Measurements from ENCODE around the gene BNIP2. TPM values are rescaled to one million over a fixed set of nuclear protein-coding genes. Genes with fewer than 3 reads are reported as not detected.

Gene BNIP2
- total RNA-seq, 1 experiment from 2014 or later, result 58.1 TPM

DNA sequence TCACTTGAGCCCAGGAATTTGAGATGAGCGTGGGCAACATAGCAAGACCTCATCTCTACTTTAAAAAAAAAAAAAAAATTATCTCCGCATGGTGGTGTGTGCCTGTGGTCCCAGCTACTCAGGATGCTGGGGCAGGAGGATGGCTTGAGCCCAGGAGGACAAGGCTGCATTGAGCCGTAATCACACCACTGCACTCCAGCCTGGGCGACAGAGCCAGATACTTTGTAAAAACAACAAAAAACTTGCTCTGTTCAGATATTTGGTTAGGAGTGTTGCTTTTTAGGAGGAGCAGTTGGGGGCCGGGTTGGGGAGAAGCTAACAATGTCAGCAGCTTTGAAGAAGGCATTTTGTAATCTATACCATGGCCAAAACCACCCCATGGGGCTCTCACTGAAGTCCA lies 73.5 kb downstream of the BNIP2 start:
- intact Hi-C loops (cut with micrococcal nuclease; ENCODE audit: unreplicated experiment), result no loop called here

DNA sequence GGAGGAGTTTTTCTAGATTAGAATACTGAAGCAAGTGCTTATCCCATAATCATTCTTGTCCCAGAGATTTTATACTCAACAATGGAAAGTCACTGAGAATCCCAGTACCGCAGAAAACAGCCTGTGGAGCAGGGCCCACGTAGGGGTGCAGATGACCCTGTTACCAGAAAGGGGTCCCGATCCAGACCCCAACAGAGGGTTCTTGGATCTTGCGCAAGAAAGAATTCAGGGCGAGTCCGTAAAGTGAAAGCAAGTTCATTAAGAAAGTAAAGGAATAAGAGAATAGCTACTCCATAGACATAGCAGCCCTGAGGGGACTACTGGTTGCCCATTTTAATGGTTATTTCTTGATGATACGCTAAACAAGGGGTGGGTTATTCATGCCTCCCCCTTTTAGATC lies 75.0 kb downstream of the BNIP2 start:
- no peaks in the 10 kb centered on the region for H3K4me1 ChIP-seq (ENCODE audit: insufficient read depth, low read length, poor library complexity, severe bottlenecking)
- H3K27ac ChIP-seq (ENCODE audit: low read depth, low read length, poor library complexity, severe bottlenecking), result no peak overlapping the region
- TF ChIP-seq EZH2 (IDR thresholded peaks at IDR 0.05; ENCODE audit: borderline replicate concordance, low read depth, low read length, poor library complexity, severe bottlenecking), result no peak
- TF ChIP-seq, protein P1, sequence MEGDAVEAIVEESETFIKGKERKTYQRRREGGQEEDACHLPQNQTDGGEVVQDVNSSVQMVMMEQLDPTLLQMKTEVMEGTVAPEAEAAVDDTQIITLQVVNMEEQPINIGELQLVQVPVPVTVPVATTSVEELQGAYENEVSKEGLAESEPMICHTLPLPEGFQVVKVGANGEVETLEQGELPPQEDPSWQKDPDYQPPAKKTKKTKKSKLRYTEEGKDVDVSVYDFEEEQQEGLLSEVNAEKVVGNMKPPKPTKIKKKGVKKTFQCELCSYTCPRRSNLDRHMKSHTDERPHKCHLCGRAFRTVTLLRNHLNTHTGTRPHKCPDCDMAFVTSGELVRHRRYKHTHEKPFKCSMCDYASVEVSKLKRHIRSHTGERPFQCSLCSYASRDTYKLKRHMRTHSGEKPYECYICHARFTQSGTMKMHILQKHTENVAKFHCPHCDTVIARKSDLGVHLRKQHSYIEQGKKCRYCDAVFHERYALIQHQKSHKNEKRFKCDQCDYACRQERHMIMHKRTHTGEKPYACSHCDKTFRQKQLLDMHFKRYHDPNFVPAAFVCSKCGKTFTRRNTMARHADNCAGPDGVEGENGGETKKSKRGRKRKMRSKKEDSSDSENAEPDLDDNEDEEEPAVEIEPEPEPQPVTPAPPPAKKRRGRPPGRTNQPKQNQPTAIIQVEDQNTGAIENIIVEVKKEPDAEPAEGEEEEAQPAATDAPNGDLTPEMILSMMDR (conservative IDR thresholded peaks at IDR 0.05; ENCODE audit: low read depth, low read length), result no peak
- POLR2A ChIA-PET (ENCODE audit: low non-redundant PET), result no interaction called here
- H3K36me3 ChIP-seq (ENCODE audit: insufficient read depth, low read length, poor library complexity, severe bottlenecking), result no peaks in the 10 kb centered on the region
- no peaks in the 10 kb centered on the region for H3K9me3 ChIP-seq (ENCODE audit: low read depth, low read length, poor library complexity, severe bottlenecking)
- BruUV-seq (replicated peaks), result no TSS peak
- intact Hi-C loops (cut with micrococcal nuclease; ENCODE audit: unreplicated experiment), result no loop called here
- no peak overlapping the region for H3K4me3 ChIP-seq (ENCODE audit: low read depth, low read length, poor library complexity, severe bottlenecking)
- H3K27me3 ChIP-seq (replicated peaks; ENCODE audit: insufficient read depth, low read depth, low read length, poor library complexity), result peaks cover 28% of the 10 kb centered on the region
- CTCF ChIA-PET, result no interaction called here
- no peak for DNase-seq (ENCODE audit: low spot score)

More for the DNA sequence above, 73.5 kb downstream of the BNIP2 start:
- H3K27me3 ChIP-seq (replicated peaks; ENCODE audit: insufficient read depth, low read depth, low read length, poor library complexity), result peaks cover 34% of the 10 kb centered on the region
- no TSS peak for BruUV-seq (replicated peaks)
- TF ChIP-seq EZH2 (IDR thresholded peaks at IDR 0.05; ENCODE audit: borderline replicate concordance, low read depth, low read length, poor library complexity, severe bottlenecking), result no peak
- TF ChIP-seq, protein P1 (conservative IDR thresholded peaks at IDR 0.05; ENCODE audit: low read depth, low read length), result no peak
- no peak overlapping the region for H3K4me3 ChIP-seq (ENCODE audit: low read depth, low read length, poor library complexity, severe bottlenecking)
- no peaks in the 10 kb centered on the region for H3K4me1 ChIP-seq (ENCODE audit: insufficient read depth, low read length, poor library complexity, severe bottlenecking)
- DNase-seq (ENCODE audit: low spot score), result no peak
- no peaks in the 10 kb centered on the region for H3K9me3 ChIP-seq (ENCODE audit: low read depth, low read length, poor library complexity, severe bottlenecking)
- ChIA-PET CTCF (no interaction called here), POLR2A (ENCODE audit: low non-redundant PET) (no interaction called here)
- no peaks in the 10 kb centered on the region for H3K36me3 ChIP-seq (ENCODE audit: insufficient read depth, low read length, poor library complexity, severe bottlenecking)
- H3K27ac ChIP-seq (ENCODE audit: low read depth, low read length, poor library complexity, severe bottlenecking), result no peak overlapping the region

DNA sequence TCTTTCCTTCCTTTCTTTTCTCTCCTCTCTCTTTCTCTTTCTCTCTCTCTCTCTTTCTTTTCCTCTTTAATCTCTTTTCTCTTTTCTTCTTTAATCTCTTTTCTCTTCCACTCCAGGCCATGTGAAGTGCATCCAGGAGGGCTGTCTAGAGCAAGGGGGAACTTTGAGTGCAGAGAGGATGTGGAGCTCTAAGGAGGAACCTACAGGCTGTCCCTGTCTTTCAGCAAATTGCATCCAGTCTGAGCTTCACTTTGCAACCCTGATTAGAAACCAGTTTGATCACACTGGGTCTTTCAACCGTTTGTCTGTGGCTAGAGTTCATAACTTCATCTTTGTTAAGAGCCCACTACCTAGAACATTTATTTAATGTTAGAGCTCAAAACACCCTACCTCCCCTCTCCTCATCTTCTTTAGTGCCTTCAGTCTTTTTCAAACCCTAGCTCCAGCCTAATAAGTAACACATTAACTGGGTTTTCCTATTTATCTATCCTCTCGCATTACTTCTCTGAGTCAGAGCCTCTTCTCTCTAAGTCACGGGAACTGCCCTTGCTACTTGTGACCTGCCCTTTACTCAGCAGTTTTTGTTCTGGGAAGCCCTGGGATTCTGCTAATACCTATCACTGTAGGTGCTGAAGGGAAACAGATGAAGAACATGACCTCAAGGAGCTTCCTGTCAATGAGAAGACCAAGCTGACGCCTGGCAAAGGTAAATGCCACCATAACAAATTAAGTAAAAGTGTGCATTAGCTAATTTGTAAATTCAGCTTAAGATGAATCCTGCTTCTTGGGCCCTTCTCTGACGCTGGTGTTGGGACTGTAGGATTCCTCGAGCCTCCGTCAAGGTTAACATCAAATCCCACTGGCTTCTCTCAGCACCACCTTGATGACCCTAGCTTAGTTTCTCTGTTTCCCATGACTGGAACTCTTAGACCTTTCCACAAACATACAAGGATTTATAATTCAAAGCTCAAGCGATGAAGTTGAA lies 77.6 kb downstream of the BNIP2 start, which contains the start of gene GCNT3:
Gene GCNT3, plus strand, starts transcription at position 508 of the 985 bp plus-strand sequence. CDS start 6,456 bp downstream, outside the sequence.
- no peak for TF ChIP-seq EZH2 (IDR thresholded peaks at IDR 0.05; ENCODE audit: borderline replicate concordance, low read depth, low read length, poor library complexity, severe bottlenecking)
- TF ChIP-seq, protein P1 (conservative IDR thresholded peaks at IDR 0.05; ENCODE audit: low read depth, low read length), result no peak
- H3K27me3 ChIP-seq (replicated peaks; ENCODE audit: insufficient read depth, low read depth, low read length, poor library complexity), result peaks cover 4% of the 10 kb centered on the region
- intact Hi-C loops (cut with micrococcal nuclease; ENCODE audit: unreplicated experiment), result no loop called here
- no peak for DNase-seq (ENCODE audit: low spot score)
- no peak within 1 kb of the TSS for H3K4me3 ChIP-seq (ENCODE audit: low read depth, low read length, poor library complexity, severe bottlenecking)
- H3K36me3 ChIP-seq (ENCODE audit: insufficient read depth, low read length, poor library complexity, severe bottlenecking), result no peaks in the 10 kb centered on the region
- H3K4me1 ChIP-seq (ENCODE audit: insufficient read depth, low read length, poor library complexity, severe bottlenecking), result no peaks in the 10 kb centered on the region
- H3K27ac ChIP-seq (ENCODE audit: low read depth, low read length, poor library complexity, severe bottlenecking), result no peak within 1 kb of the TSS
- ChIA-PET CTCF (no interaction called here), POLR2A (ENCODE audit: low non-redundant PET) (no interaction called here)
- BruUV-seq (replicated peaks), result no TSS peak
- no peaks in the 10 kb centered on the region for H3K9me3 ChIP-seq (ENCODE audit: low read depth, low read length, poor library complexity, severe bottlenecking)

Data from A673 (cell line).